Neural cell (in vitro differentiated cells): ENCODE results near the gene NHSL1. TPM values are rescaled to one million over a fixed set of nuclear protein-coding genes. Genes with fewer than 3 reads are reported as not detected.

Source experiments
- H2AFZ ChIP-seq: fragments of 200-600, 300-800 bp; sonication (generic), shearing (Covaris generic); 2 replicates; pipeline ENCODE4 v1.6.0; 2014; ENCODE audit warnings: low read depth, mild to moderate bottlenecking, antibody characterized with exemption, low read length, moderate library complexity
- H3F3A ChIP-seq: fragments of 200-600 bp; shearing (Covaris generic); 2 replicates; pipeline ENCODE4 v1.6.1; 2016; ENCODE audit warnings: mild to moderate bottlenecking, moderate library complexity, mixed read lengths, antibody characterized with exemption, low read length; ENCODE audit not compliant: insufficient read depth, poor library complexity, severe bottlenecking
- H3K27ac ChIP-seq: fragments of 200-600, 300-800 bp; sonication (generic), shearing (Covaris generic); 2 replicates; pipeline ENCODE4 v1.5.1; 2014; ENCODE audit warnings: mild to moderate bottlenecking, low read length, moderate library complexity
- H3K27me3 ChIP-seq: fragments of 300-800, 200-600 bp; sonication (generic), shearing (Covaris generic); 2 replicates; pipeline ENCODE4 v1.6.0; 2014; ENCODE audit warnings: mild to moderate bottlenecking, low read depth, low read length, moderate library complexity; ENCODE audit not compliant: insufficient read depth
- H3K36me3 ChIP-seq: fragments of 300-800, 200-600 bp; sonication (generic), shearing (Covaris generic); 2 replicates; pipeline ENCODE4 v1.5.1; 2014; ENCODE audit warnings: mild to moderate bottlenecking, antibody characterized with exemption, low read length, moderate library complexity; ENCODE audit not compliant: insufficient read depth
- H3K4me2 ChIP-seq: fragments of 300-800, 200-600 bp; sonication (generic), shearing (Covaris generic); 2 replicates; pipeline ENCODE4 v1.6.0; 2014; ENCODE audit warnings: mild to moderate bottlenecking, low read length
- H3K4me3 ChIP-seq: fragments of 300-800, 200-600 bp; sonication (generic), shearing (Covaris generic); 2 replicates; pipeline ENCODE4 v1.5.1; 2014; ENCODE audit warnings: mild to moderate bottlenecking, low read length, moderate library complexity
- H3K79me2 ChIP-seq: fragments of 200-600 bp; shearing (Covaris generic); replicated peaks from 2 replicates; pipeline ENCODE4 v1.6.0; 2014; ENCODE audit warnings: mild to moderate bottlenecking, low read length, moderate library complexity; ENCODE audit not compliant: insufficient read depth
- H3K9ac ChIP-seq: fragments of 300-800, 200-600 bp; sonication (generic), shearing (Covaris generic); 2 replicates; pipeline ENCODE4 v1.6.1; 2016; ENCODE audit warnings: mild to moderate bottlenecking, low read length, mixed read lengths
- H3K9me2 ChIP-seq: fragments of 200-600 bp; shearing (Covaris generic); 2 replicates; pipeline ENCODE4 v1.6.1; 2016; ENCODE audit warnings: mild to moderate bottlenecking, low read length, mixed read lengths; ENCODE audit not compliant: insufficient read depth
- H3K9me3 ChIP-seq: fragments of 200-600, 300-800 bp; sonication (generic), shearing (Covaris generic); 2 replicates; pipeline ENCODE4 v1.6.1; 2016; ENCODE audit warnings: mild to moderate bottlenecking, mixed run types, low read length, moderate library complexity, mixed read lengths
- H4K20me1 ChIP-seq: fragments of 200-600 bp; shearing (Covaris generic); 2 replicates; pipeline ENCODE4 v1.6.1; 2016; ENCODE audit warnings: mild to moderate bottlenecking, mixed run types; ENCODE audit not compliant: insufficient read depth
- CTCF ChIP-seq: fragments of 450-650 bp; IDR thresholded peaks from 2 replicates; pipeline ENCODE4 v1.5.1; 2014; ENCODE audit warnings: antibody characterized with exemption, mild to moderate bottlenecking, moderate library complexity; ENCODE audit not compliant: poor library complexity, severe bottlenecking
- EP300 ChIP-seq: fragments of 450-650 bp; conservative IDR thresholded peaks from 2 replicates; pipeline ENCODE4 v1.6.1; 2014; ENCODE audit warnings: antibody characterized with exemption, mild to moderate bottlenecking, moderate library complexity; ENCODE audit not compliant: poor library complexity, severe bottlenecking
- EZH2 ChIP-seq: fragments of 200-600, 300-800 bp; shearing (Covaris generic), sonication (generic); IDR thresholded peaks from 2 replicates; pipeline ENCODE4 v1.6.1; 2014; ENCODE audit warnings: antibody characterized with exemption, low read length, borderline replicate concordance, mild to moderate bottlenecking; ENCODE audit not compliant: insufficient read depth, poor library complexity, severe bottlenecking
- MXI1 ChIP-seq: fragments of 450-650 bp; conservative IDR thresholded peaks from 2 replicates; pipeline ENCODE4 v1.6.1; 2014; ENCODE audit warnings: antibody characterized with exemption, mild to moderate bottlenecking; ENCODE audit not compliant: poor library complexity, severe bottlenecking
- POLR2AphosphoS5 ChIP-seq: IDR thresholded peaks from 2 replicates; pipeline ENCODE4 v1.6.1; 2012
- RAD21 ChIP-seq: fragments of 450-650 bp; conservative IDR thresholded peaks from 2 replicates; pipeline ENCODE4 v1.6.1; 2014; ENCODE audit warnings: antibody characterized with exemption, mild to moderate bottlenecking, moderate library complexity
- REST ChIP-seq: IDR thresholded peaks from 2 replicates; pipeline ENCODE4 v1.6.1; 2012; ENCODE audit warnings: borderline replicate concordance
- SMC3 ChIP-seq: fragments of 450-650 bp; conservative IDR thresholded peaks from 2 replicates; pipeline ENCODE4 v1.6.1; 2014; ENCODE audit warnings: antibody characterized with exemption, mild to moderate bottlenecking, moderate library complexity; ENCODE audit not compliant: poor library complexity
- TAF1 ChIP-seq: IDR thresholded peaks from 2 replicates; pipeline ENCODE4 v1.6.1; 2012; ENCODE audit warnings: low read depth
- polyA plus RNA-seq: library from polyadenylated mRNA; depleted of rRNA; stranded (reverse); fragments of >200 nt; gene quantifications from 2 replicates; pipeline ENCODE4 v1.2.3, GENCODE V29; 2014

NHSL1 gene
- polyA plus RNA-seq, 1 donor from 2014 or later = 2.4 TPM

GRCh38 chr6:138512609-138513008 lies 13.3 kb upstream of the NHSL1 start:
- H3K27me3 ChIP-seq = no peaks in the 10 kb centered on the region
- no peaks in the 10 kb centered on the region for H3K9me2 ChIP-seq
- H2AFZ ChIP-seq = no peak overlapping the region
- H3K79me2 ChIP-seq = peaks cover 2% of the 10 kb centered on the region
- no peak overlapping the region for H3K27ac ChIP-seq
- H3K9ac ChIP-seq = no peak overlapping the region
- H3K9me3 ChIP-seq = no peaks in the 10 kb centered on the region
- TF ChIP-seq EZH2 = no peak
- no peak overlapping the region for H3K4me3 ChIP-seq
- no peaks in the 10 kb centered on the region for H3K36me3 ChIP-seq
- H4K20me1 ChIP-seq = no peaks in the 10 kb centered on the region
- H3F3A ChIP-seq = no peaks in the 10 kb centered on the region
- H3K4me2 ChIP-seq = no peak overlapping the region

- Histone ChIP-seq H3K4me2 (no peak overlapping the region), H4K20me1 (no peaks in the 10 kb centered on the region), H3K4me3 (no peak overlapping the region), H3K36me3 (no peaks in the 10 kb centered on the region), H3K9me3 (no peaks in the 10 kb centered on the region), H3K9me2 (no peaks in the 10 kb centered on the region), H3K9ac (no peak overlapping the region), H2AFZ (no peak overlapping the region), H3K27me3 (no peaks in the 10 kb centered on the region), H3K79me2 (peaks cover 11% of the 10 kb centered on the region), H3K27ac (no peak overlapping the region), H3F3A (no peaks in the 10 kb centered on the region)
- TF ChIP-seq POLR2AphosphoS5 = no peak
- no peak for TF ChIP-seq SMC3
- no peak for TF ChIP-seq EP300
- no peak for TF ChIP-seq RAD21
- TF ChIP-seq CTCF = no peak
- TF ChIP-seq MXI1 = no peak
- TF ChIP-seq REST = no peak
- TF ChIP-seq TAF1 = no peak
- no peak for TF ChIP-seq EZH2
These were observed 10.8 kb upstream of the NHSL1 start for GRCh38 chr6:138510093-138510492.

GRCh38 chr6:138509371-138509770 lies 10.1 kb upstream of the NHSL1 start:
- no peaks in the 10 kb centered on the region for H3K9me2 ChIP-seq
- H4K20me1 ChIP-seq = no peaks in the 10 kb centered on the region
- peaks cover 11% of the 10 kb centered on the region for H3K79me2 ChIP-seq
- no peak overlapping the region for H3K9ac ChIP-seq
- no peak overlapping the region for H2AFZ ChIP-seq
- no peaks in the 10 kb centered on the region for H3F3A ChIP-seq
- H3K27ac ChIP-seq = no peak overlapping the region
- no peak overlapping the region for H3K4me2 ChIP-seq
- no peak overlapping the region for H3K4me3 ChIP-seq
- TF ChIP-seq POLR2AphosphoS5 (no peak), CTCF (peak; percentile 58), EZH2 (no peak), EP300 (no peak), MXI1 (no peak), REST (no peak), RAD21 (peak; percentile 44), TAF1 (no peak), SMC3 (peak; percentile 42)
- no peaks in the 10 kb centered on the region for H3K9me3 ChIP-seq
- no peaks in the 10 kb centered on the region for H3K36me3 ChIP-seq
- no peaks in the 10 kb centered on the region for H3K27me3 ChIP-seq
